Upper lobe of left lung (tissue), 4 donors: ENCODE measurements around the gene THBS2.

Experiments
- EP300 ChIP-seq, 4 donors: sonication (generic); formaldehyde crosslinking; IDR thresholded peaks; one replicate each; pipeline ENCODE4 v1.5.1; 2017; ENCODE audit warnings: antibody characterized with exemption in 4 of 4, control low read depth in 2 of 4
- POLR2A ChIP-seq, 4 donors: fragments of 450-650 bp; IDR thresholded peaks; one replicate each; pipeline ENCODE4 v1.5.1; 2016 to 2017; ENCODE audit warnings: antibody characterized with exemption in 4 of 4, mild to moderate bottlenecking in 2 of 4
- POLR2AphosphoS5 ChIP-seq, 2 donors: sonication (generic); formaldehyde crosslinking; IDR thresholded peaks; one replicate each; pipeline ENCODE4 v1.5.1; 2017; ENCODE audit warnings: antibody characterized with exemption in 2 of 2
- TF ChIP-seq, protein P1 (sequence below), 6 experiments: fragments of 450-650 bp in 4 of 6; fragments of 200-600 bp in 2 of 6; sonication (generic) in 2 of 6; IDR thresholded peaks; one replicate each; pipeline ENCODE4 v1.5.1; 2016 to 2019; ENCODE audit warnings: antibody characterized with exemption in 6 of 6

DNA sequence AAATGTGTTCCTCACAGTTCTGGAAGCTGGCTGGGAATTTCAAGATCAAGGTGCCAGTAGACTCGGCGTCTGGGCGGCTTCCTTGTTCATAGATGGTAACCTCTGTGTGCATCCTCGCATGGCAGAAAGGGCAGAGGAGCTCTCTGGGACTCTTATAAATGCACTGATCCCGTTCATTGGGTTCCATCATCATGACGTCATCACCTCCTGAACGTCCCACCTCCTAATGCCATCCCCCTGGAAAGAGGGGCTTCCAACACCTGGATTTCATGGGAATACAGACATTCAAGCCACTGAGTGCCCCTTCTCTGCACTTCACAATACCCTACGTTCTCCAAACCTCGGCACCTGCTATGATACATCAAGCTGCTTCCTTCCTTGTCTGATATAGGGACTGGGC lies 37.5 kb upstream of the THBS2 start:
- TF ChIP-seq POLR2A (IDR thresholded peaks at IDR 0.05) (no peak), POLR2AphosphoS5 (IDR thresholded peaks at IDR 0.05) (no peak), EP300 (IDR thresholded peaks at IDR 0.05) (no peak)
- TF ChIP-seq, protein P1, sequence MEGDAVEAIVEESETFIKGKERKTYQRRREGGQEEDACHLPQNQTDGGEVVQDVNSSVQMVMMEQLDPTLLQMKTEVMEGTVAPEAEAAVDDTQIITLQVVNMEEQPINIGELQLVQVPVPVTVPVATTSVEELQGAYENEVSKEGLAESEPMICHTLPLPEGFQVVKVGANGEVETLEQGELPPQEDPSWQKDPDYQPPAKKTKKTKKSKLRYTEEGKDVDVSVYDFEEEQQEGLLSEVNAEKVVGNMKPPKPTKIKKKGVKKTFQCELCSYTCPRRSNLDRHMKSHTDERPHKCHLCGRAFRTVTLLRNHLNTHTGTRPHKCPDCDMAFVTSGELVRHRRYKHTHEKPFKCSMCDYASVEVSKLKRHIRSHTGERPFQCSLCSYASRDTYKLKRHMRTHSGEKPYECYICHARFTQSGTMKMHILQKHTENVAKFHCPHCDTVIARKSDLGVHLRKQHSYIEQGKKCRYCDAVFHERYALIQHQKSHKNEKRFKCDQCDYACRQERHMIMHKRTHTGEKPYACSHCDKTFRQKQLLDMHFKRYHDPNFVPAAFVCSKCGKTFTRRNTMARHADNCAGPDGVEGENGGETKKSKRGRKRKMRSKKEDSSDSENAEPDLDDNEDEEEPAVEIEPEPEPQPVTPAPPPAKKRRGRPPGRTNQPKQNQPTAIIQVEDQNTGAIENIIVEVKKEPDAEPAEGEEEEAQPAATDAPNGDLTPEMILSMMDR (IDR thresholded peaks at IDR 0.05): no peak
